GM19324 (cell line): Measurements from ENCODE around the gene TMPRSS7.
A peak's percentile ranks its signal among the peaks of the same experiment; 100 is the strongest.
"Not testable (repeated sequence)": the region's sequence is repeated elsewhere in the genome, so short reads cannot be mapped to it uniquely, and the experiment has no call there.

ENCODE experiments used
- ATAC-seq: cut with Tn5 transposase; IDR thresholded peaks from one replicate; pipeline ENCODE4 v1.9.1; 2021; ENCODE audit warnings: mild to moderate bottlenecking, moderate library complexity; ENCODE audit not compliant: unreplicated experiment, low FRiP score

The TMPRSS7 gene

DNA sequence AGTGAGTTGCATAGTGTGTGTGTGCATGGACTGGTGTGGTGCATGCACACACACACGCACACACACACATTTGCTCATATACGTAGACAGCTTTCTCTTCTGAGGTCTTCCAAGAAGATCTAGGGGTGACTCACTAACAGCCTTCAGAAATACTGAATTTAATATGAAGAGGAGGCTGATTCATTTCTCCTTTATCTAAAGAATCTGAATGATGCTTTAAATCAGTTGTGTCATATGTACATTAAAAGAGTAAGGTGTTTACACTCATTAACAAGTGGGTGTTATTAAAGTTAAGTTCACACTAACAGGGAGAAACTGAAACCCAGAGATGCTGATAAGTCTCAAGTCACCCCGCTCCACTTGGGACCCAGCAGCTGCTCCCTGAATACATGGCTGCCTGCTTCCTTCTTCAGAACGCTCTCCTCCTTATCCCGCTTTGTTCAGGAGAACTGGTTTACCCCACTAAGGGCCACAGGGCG lies 22.0 kb downstream of the TMPRSS7 start:
- ATAC-seq = no peak

DNA sequence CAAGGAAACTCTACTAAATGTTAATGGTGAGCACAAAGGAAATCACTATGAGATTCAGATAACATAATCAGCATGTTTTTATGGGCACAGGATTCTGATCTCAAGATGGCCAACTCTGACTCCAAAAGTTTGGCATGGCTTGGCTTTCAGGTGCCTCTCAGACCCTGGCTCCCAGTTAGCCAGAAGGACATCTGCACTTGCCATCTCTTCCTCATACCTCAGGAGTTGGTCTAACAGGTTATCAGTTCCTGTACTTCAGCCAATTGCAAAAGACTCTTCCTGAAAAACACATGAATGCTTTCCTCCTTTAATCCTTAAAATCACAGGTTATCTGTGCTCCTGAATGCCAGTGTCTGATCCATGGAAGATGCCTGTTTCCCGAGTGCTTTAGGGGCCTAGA lies 25.0 kb downstream of the TMPRSS7 start:
- ATAC-seq = no peak

- no peak for ATAC-seq
Observed at GRCh38 chr3:112061152-112061551, 26.6 kb downstream of the TMPRSS7 start.

- ATAC-seq = not testable (repeated sequence)
Observed at GRCh38 chr3:112072387-112073060, 38.0 kb downstream of the TMPRSS7 start.

GRCh38 chr3:112074006-112074405 lies 39.5 kb downstream of the TMPRSS7 start:
- no peak for ATAC-seq

DNA sequence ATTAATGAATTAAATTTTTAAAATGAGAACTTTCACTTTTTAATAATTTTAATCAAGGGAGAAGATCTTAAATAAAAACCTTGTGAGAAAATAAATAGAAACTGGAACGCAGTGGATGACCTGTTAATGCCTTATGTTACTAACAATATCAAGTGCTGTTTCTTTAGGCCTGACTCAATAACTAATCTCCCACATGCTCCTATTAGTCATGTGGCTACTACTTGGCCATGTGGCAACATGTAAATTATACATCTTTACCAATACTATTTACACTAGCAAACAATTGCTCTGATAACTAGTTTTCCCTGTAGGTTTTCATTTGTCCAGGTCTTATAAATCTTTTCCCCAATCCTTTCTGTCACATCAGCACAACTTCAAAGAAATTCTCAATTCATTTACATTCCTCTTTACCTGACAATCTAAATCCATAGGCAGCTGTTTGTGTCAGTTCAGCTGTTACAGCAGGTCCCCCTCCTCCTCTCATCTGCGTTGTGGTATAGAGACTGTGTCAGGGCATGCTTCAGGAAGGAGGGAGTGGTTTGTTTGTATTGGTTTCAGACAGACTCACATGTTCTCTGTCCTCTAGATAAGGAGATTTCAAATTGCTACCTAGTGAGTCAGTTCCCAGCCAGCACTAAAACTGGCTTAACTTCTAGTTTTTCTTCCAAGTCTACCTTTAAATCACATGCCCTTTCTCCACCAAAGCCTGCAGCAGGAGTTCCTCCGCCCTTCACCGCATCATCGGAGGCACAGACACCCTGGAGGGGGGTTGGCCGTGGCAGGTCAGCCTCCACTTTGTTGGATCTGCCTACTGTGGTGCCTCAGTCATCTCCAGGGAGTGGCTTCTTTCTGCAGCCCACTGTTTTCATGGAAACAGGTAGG lies 40.3 kb downstream of the TMPRSS7 start:
- peak; percentile 92 for ATAC-seq

- ATAC-seq = no peak
Observed at GRCh38 chr3:112078125-112079083, 43.9 kb downstream of the TMPRSS7 start.

DNA sequence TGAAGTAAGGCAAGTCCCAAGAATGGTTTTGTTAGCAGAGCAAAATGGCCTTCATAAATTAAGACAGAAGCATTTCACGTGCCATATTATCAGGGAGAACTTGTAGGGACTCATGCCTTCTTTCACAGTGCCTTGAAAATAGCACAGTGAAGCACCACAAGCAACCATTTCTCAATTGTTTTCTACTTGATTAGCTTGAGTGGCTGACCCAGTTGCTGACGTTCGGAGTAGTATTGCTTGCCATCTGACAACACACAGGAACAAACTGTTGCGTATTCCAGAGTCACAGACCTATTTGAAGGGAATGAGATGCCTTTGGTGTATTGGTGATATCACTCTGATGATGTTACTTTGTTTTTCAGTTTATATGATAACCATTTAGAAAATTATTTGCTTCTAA lies 48.7 kb downstream of the TMPRSS7 start:
- ATAC-seq = no peak

- ATAC-seq = no peak
Observed at GRCh38 chr3:112084980-112085705, 50.6 kb downstream of the TMPRSS7 start.

- ATAC-seq = no peak
Observed at GRCh38 chr3:112085735-112086075, 51.2 kb downstream of the TMPRSS7 start.

DNA sequence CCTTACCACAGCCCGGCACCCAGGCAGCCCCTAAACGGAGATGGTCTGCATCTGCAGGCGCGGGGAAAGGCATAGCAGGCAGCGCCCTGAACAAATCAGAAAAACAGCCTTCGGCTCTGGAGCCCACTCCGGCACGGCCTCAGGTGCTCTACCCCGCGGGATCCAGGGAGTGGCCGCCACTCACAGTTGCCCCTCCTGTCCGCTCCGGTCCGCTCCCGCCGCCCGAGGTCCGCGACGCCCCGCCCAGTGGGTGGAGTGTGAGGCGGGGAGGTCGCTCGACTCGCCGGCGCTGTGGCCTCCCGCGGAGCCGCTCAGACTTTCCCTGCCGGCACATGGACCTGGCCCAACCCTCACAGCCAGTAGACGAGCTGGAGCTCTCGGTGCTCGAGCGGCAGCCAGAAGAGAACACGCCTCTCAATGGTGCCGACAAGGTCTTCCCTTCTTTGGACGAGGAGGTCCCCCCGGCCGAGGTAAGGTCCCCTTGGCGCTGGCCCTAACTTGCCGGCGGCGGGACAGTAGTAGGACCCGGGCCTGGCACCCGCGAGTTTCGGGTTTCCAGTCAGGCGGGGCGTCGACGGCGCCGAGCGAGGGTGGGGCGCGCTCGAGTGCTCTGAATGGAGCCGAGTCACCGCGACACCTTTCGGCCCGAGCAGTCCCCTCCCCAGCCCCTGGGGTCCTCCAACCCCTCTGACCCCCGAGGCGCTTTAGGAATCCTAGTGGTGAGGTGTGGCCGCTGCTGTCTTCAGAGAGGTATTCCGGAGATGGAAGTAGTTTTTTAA lies 51.7 kb downstream of the TMPRSS7 start, which contains the start of gene C3orf52:
C3orf52 (plus strand) TSS at position 314 of the 779 bp plus-strand sequence; CDS start at position 333, 19 bp downstream.
- peak; percentile 93 for ATAC-seq

DNA sequence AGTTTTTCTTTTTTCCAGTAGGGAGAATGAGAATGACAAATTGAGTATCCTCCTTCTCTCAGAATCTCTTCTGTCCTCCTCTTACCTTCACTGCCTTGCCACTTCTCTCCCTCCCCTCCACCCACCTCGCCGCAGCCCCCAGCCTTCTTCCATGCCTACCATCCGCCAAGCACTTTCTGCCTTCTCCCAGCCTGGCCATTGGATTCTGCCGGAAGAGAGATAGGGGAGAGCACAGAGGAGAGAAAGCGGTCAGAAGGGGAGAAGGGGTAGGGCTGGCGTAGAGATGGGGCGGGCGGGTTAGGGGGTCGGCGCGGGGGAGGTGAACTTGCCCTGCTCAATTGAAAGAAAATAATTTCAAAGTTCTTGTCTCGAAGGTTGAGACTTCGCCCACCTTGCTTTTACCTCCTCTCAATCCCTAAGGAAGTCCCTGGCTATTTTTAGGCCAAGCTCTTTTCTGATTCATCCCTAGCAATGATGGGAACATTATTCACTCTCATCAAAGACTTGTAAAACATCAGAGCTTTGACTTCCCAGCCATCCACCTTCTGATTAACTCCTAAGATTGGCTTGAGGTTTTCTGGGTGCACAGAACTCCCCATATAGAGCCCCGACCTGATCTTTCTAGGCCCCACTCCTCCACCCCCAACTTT lies 52.5 kb downstream of the TMPRSS7 start:
- no peak for ATAC-seq

- no peak for ATAC-seq
Observed at GRCh38 chr3:112087746-112088145, 53.2 kb downstream of the TMPRSS7 start.

DNA sequence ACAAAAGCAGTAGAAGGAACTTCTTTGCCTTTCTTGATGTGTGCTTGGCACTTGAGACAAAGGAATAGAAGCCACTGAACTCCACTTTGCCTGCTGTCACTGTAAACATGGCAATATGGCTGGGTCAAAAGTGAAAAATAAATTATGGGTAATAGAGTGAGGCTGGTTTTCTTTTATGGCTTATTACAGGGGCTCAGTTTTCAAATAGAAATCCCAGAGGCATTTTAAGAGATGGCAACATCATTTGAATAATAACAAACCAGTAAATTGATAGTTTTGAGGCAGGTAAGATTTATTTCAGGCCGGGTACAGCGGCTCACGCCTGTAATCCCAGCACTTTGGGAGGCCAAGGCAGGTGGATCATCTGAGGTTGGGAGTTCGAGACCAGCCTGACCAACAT lies 54.4 kb downstream of the TMPRSS7 start:
- ATAC-seq = no peak

GRCh38 chr3:112089956-112090886 lies 55.7 kb downstream of the TMPRSS7 start:
- no peak for ATAC-seq

DNA sequence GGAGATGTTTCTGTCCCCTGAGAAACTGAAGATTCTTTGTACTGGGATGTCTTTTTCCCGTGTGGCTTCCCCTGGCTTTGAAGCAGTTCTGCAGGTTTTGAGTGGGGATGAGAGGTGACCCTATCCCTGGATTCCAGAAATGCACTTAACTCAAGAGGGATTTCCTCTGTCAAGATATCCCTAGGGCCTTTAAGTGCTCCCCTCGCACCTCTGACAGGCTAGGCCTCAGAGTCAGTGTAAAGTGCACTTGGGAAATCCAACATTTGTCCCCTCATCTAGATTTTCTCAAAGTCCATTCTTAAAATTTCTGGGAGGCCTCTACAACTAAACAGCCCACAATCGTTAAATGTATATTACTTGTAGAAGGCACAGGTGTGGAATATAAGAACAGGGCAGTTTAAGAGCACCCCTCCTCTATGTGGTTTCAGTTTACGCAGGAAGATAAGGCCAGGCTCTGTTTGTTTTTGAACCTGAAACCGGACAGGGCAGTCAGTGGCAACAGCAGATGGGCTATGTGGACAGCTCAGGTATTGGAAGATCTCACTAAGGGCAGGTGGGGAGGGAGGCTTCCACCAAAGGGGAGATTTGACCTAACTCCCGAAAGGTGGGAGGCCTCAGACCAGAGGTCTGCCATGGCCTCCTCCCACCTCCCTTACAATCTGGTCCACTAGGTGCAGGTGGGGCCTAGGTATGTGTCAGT lies 56.5 kb downstream of the TMPRSS7 start:
- no peak for ATAC-seq
